HepG2 (cell line): ENCODE measurements around the gene ARL6IP4. TPM values are rescaled to one million over a fixed set of nuclear protein-coding genes. Genes with fewer than 3 reads are reported as not detected.

Experiments used
- GATAD2A ChIP-seq: IDR thresholded peaks from 2 replicates; pipeline ENCODE4 v1.6.1; 2016
- ISL2 ChIP-seq: sonication (generic); formaldehyde crosslinking; IDR thresholded peaks from 2 replicates; pipeline ENCODE4 v1.5.0; 2020; ENCODE audit warnings: missing genetic modification reagents
- MIXL1 ChIP-seq: IDR thresholded peaks from 2 replicates; pipeline ENCODE4 v1.6.1; 2016
- RARG ChIP-seq: sonication (generic); formaldehyde crosslinking; IDR thresholded peaks from 2 replicates; pipeline ENCODE4 v1.4.0; 2020; ENCODE audit warnings: low read depth, mild to moderate bottlenecking, missing genetic modification reagents
- REXO4 ChIP-seq: sonication (generic); formaldehyde crosslinking; IDR thresholded peaks from 2 replicates; pipeline ENCODE4 v1.8.0; 2022; ENCODE audit warnings: missing genetic modification reagents, mild to moderate bottlenecking, borderline replicate concordance
- SKIL ChIP-seq: sonication (generic); formaldehyde crosslinking; IDR thresholded peaks from 2 replicates; pipeline ENCODE4 v1.8.0; 2022; ENCODE audit warnings: missing genetic modification reagents, mild to moderate bottlenecking, moderate library complexity, borderline replicate concordance
- SOX5 ChIP-seq: IDR thresholded peaks from 2 replicates; pipeline ENCODE4 v1.6.1; 2016; ENCODE audit warnings: borderline replicate concordance
- SOX6 ChIP-seq, 2 experiments: fragments of 450-650 bp in 1 of 2; sonication (generic) in 1 of 2; formaldehyde crosslinking in 1 of 2; IDR thresholded peaks; 2 replicates each; pipeline versions ENCODE4 v1.4.0 to v1.6.1; 2017 to 2020; ENCODE audit warnings: antibody characterized with exemption in 1 of 2, mild to moderate bottlenecking in 1 of 2, missing genetic modification reagents in 1 of 2
- ZNF30 ChIP-seq: sonication (generic); formaldehyde crosslinking; IDR thresholded peaks from 2 replicates; pipeline ENCODE4 v1.5.0; 2020; ENCODE audit warnings: mild to moderate bottlenecking, missing genetic modification reagents
- ZSCAN22 ChIP-seq: sonication (generic); formaldehyde crosslinking; IDR thresholded peaks from 2 replicates; pipeline ENCODE4 v1.4.0; 2020; ENCODE audit warnings: mild to moderate bottlenecking, missing genetic modification reagents
- ZSCAN29 ChIP-seq: sonication (generic); formaldehyde crosslinking; conservative IDR thresholded peaks from 2 replicates; pipeline ENCODE4 v1.4.0; 2020; ENCODE audit warnings: mild to moderate bottlenecking, missing genetic modification reagents
- polyA plus RNA-seq, 8 experiments: library from polyadenylated mRNA; depleted of rRNA in 3 of 8; stranded (reverse) in 7 of 8; unstranded in 1 of 8; fragments of >200 nt; fragmentation: Illumina TruSeq in 4 of 8; extraction: Trizol in 4 of 8; gene quantifications; 2 replicates each; pipeline versions ENCODE4 v1.2.1 to v1.2.3, GENCODE V29; 2011 to 2016; ENCODE audit warnings: low read depth in 4 of 8, missing spikeins in 1 of 8, mixed read lengths in 1 of 8; ENCODE audit not compliant: insufficient read depth in 1 of 8
- total RNA-seq, 5 experiments: library from RNA; depleted of rRNA; stranded (reverse); fragments of >200 nt; fragmentation: Illumina TruSeq; extraction: Trizol; gene quantifications; 2 replicates each; pipeline ENCODE4 v1.2.3, GENCODE V29; 2016; ENCODE audit warnings: low read depth in 1 of 5
- TF ChIP-seq, protein P1 (sequence below): sonication (generic); formaldehyde crosslinking; IDR thresholded peaks from 2 replicates; pipeline ENCODE4 v1.4.0; 2020; ENCODE audit warnings: mild to moderate bottlenecking, missing genetic modification reagents
- TF ChIP-seq, protein P2 (sequence below): IDR thresholded peaks from 2 replicates; pipeline ENCODE4 v1.4.0; 2020; ENCODE audit warnings: mild to moderate bottlenecking, missing genetic modification reagents
- TF ChIP-seq, protein P3 (sequence below), 2 experiments: sonication (generic) in 1 of 2; formaldehyde crosslinking in 1 of 2; IDR thresholded peaks; 2 replicates each; pipeline versions ENCODE4 v1.4.0 to v1.6.1; 2018 to 2020; ENCODE audit warnings: missing genetic modification reagents in 2 of 2, borderline replicate concordance in 1 of 2, low read depth in 1 of 2, mild to moderate bottlenecking in 1 of 2, missing biosample characterization in 1 of 2
- TF ChIP-seq, protein P4 (sequence below): sonication (generic); formaldehyde crosslinking; IDR thresholded peaks from 2 replicates; pipeline ENCODE4 v1.4.0; 2020; ENCODE audit warnings: missing genetic modification reagents

Gene ARL6IP4
- total and polyA plus RNA-seq, 2 of the 13 experiments (the other 11 are each of a cell fraction or from before 2014, with no cell fraction given): 155 to 220 TPM

GRCh38 chr12:122984612-122985337 is 4.3 kb downstream of the ARL6IP4 start (continued):
- TF ChIP-seq SKIL (CRISPR knock-in tag) (peak; percentile 88), SOX5 (peak; percentile 74; the same call in 1 of the 2 replicates), REXO4 (CRISPR knock-in tag) (no peak), RARG (CRISPR knock-in tag) (no peak), GATAD2A (CRISPR knock-in tag) (peak; percentile 82), ISL2 (no peak), ZNF30 (CRISPR knock-in tag) (no peak), MIXL1 (CRISPR knock-in tag) (no peak), ZSCAN22 (CRISPR knock-in tag) (no peak), SOX6 (IDR thresholded peaks at IDR 0.05) (no peak), SOX6 (CRISPR knock-in tag; IDR thresholded peaks at IDR 0.05) (peak; percentile 74), ZSCAN29 (CRISPR knock-in tag) (peak; percentile 52; the same call in 1 of the 2 replicates)
- TF ChIP-seq, protein P1, sequence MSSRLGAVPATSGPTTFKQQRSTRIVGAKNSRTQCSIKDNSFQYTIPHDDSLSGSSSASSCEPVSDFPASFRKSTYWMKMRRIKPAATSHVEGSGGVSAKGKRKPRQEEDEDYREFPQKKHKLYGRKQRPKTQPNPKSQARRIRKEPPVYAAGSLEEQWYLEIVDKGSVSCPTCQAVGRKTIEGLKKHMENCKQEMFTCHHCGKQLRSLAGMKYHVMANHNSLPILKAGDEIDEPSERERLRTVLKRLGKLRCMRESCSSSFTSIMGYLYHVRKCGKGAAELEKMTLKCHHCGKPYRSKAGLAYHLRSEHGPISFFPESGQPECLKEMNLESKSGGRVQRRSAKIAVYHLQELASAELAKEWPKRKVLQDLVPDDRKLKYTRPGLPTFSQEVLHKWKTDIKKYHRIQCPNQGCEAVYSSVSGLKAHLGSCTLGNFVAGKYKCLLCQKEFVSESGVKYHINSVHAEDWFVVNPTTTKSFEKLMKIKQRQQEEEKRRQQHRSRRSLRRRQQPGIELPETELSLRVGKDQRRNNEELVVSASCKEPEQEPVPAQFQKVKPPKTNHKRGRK (CRISPR knock-in tag): no peak
- TF ChIP-seq, protein P2, sequence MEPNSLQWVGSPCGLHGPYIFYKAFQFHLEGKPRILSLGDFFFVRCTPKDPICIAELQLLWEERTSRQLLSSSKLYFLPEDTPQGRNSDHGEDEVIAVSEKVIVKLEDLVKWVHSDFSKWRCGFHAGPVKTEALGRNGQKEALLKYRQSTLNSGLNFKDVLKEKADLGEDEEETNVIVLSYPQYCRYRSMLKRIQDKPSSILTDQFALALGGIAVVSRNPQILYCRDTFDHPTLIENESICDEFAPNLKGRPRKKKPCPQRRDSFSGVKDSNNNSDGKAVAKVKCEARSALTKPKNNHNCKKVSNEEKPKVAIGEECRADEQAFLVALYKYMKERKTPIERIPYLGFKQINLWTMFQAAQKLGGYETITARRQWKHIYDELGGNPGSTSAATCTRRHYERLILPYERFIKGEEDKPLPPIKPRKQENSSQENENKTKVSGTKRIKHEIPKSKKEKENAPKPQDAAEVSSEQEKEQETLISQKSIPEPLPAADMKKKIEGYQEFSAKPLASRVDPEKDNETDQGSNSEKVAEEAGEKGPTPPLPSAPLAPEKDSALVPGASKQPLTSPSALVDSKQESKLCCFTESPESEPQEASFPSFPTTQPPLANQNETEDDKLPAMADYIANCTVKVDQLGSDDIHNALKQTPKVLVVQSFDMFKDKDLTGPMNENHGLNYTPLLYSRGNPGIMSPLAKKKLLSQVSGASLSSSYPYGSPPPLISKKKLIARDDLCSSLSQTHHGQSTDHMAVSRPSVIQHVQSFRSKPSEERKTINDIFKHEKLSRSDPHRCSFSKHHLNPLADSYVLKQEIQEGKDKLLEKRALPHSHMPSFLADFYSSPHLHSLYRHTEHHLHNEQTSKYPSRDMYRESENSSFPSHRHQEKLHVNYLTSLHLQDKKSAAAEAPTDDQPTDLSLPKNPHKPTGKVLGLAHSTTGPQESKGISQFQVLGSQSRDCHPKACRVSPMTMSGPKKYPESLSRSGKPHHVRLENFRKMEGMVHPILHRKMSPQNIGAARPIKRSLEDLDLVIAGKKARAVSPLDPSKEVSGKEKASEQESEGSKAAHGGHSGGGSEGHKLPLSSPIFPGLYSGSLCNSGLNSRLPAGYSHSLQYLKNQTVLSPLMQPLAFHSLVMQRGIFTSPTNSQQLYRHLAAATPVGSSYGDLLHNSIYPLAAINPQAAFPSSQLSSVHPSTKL: peak; percentile 70
- TF ChIP-seq, protein P3, sequence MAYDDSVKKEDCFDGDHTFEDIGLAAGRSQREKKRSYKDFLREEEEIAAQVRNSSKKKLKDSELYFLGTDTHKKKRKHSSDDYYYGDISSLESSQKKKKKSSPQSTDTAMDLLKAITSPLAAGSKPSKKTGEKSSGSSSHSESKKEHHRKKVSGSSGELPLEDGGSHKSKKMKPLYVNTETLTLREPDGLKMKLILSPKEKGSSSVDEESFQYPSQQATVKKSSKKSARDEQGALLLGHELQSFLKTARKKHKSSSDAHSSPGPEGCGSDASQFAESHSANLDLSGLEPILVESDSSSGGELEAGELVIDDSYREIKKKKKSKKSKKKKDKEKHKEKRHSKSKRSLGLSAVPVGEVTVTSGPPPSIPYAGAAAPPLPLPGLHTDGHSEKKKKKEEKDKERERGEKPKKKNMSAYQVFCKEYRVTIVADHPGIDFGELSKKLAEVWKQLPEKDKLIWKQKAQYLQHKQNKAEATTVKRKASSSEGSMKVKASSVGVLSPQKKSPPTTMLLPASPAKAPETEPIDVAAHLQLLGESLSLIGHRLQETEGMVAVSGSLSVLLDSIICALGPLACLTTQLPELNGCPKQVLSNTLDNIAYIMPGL (CRISPR knock-in tag; IDR thresholded peaks at IDR 0.05; ENCODE audit: borderline replicate concordance in 1 of 2, low read depth in 1 of 2): peak; percentile 29 to 40; a peak in 2 of 4 replicates
- TF ChIP-seq, protein P4, sequence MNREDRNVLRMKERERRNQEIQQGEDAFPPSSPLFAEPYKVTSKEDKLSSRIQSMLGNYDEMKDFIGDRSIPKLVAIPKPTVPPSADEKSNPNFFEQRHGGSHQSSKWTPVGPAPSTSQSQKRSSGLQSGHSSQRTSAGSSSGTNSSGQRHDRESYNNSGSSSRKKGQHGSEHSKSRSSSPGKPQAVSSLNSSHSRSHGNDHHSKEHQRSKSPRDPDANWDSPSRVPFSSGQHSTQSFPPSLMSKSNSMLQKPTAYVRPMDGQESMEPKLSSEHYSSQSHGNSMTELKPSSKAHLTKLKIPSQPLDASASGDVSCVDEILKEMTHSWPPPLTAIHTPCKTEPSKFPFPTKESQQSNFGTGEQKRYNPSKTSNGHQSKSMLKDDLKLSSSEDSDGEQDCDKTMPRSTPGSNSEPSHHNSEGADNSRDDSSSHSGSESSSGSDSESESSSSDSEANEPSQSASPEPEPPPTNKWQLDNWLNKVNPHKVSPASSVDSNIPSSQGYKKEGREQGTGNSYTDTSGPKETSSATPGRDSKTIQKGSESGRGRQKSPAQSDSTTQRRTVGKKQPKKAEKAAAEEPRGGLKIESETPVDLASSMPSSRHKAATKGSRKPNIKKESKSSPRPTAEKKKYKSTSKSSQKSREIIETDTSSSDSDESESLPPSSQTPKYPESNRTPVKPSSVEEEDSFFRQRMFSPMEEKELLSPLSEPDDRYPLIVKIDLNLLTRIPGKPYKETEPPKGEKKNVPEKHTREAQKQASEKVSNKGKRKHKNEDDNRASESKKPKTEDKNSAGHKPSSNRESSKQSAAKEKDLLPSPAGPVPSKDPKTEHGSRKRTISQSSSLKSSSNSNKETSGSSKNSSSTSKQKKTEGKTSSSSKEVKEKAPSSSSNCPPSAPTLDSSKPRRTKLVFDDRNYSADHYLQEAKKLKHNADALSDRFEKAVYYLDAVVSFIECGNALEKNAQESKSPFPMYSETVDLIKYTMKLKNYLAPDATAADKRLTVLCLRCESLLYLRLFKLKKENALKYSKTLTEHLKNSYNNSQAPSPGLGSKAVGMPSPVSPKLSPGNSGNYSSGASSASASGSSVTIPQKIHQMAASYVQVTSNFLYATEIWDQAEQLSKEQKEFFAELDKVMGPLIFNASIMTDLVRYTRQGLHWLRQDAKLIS: no peak
